Kidney epithelial cell (primary cell): ENCODE results near the gene ZKSCAN1. TPM values are rescaled to one million over a fixed set of nuclear protein-coding genes. Genes with fewer than 3 reads are reported as not detected.

ENCODE experiments used
- DNase-seq: peaks from one replicate; pipeline ENCODE4 v3.0.0-alpha.2; 2010; ENCODE audit warnings: low read depth
- H3K27me3 ChIP-seq: 2 replicates; pipeline ENCODE4 v1.6.0; 2011; ENCODE audit warnings: low read length; ENCODE audit not compliant: control insufficient read depth, insufficient read depth
- H3K36me3 ChIP-seq: 2 replicates; pipeline ENCODE4 v1.5.1; 2011; ENCODE audit warnings: low read length; ENCODE audit not compliant: control insufficient read depth, insufficient read depth
- H3K4me3 ChIP-seq: 2 replicates; pipeline ENCODE4 v1.5.1; 2011; ENCODE audit warnings: low read depth, mild to moderate bottlenecking, control low read depth, low read length
- CTCF ChIP-seq: IDR thresholded peaks from 2 replicates; pipeline ENCODE4 v1.5.1; 2011; ENCODE audit warnings: mild to moderate bottlenecking, moderate library complexity, low read length, control low read depth, inconsistent platforms; ENCODE audit not compliant: insufficient read depth, poor library complexity, severe bottlenecking
- total RNA-seq: library from RNA; depleted of rRNA; stranded (reverse); fragments of >200 nt; gene quantifications from 2 replicates; pipeline ENCODE4 v1.2.3, GENCODE V29; 2015

The ZKSCAN1 gene
- total RNA-seq, 1 donor from 2014 or later: 40.3 TPM

DNA sequence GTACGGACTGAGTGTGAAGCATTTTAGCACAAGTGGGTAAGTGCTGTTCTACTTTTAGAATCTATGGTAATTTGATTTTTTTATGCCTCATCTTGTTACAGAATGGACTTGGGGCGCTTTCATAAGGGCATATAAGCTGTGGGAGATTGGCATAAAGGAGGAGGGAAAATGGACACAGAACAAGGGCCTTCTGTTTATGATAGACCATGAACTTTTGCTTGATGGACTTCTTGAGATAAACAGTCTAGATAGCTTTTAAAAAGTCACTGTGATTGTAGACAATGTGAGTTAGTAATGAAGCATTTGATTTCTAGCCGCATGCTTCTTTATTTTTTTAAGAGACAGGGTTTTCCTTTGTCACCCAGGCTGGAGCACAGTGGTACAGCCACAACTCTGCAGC, 36.2 kb downstream of the ZKSCAN1 start:
- TF ChIP-seq CTCF: no peak
- no peaks in the 10 kb centered on the region for H3K27me3 ChIP-seq
- no peaks in the 10 kb centered on the region for H3K36me3 ChIP-seq
- H3K4me3 ChIP-seq: no peak overlapping the region
- DNase-seq: no peak

- H3K4me3 ChIP-seq: no peak overlapping the region
- no peak for TF ChIP-seq CTCF
- no peaks in the 10 kb centered on the region for H3K27me3 ChIP-seq
- H3K36me3 ChIP-seq: peaks cover 1% of the 10 kb centered on the region
- DNase-seq: no peak
Measured at GRCh38 chr7:100053215-100053614, 37.8 kb downstream of the ZKSCAN1 start.

GRCh38 chr7:100057006-100057405, 41.6 kb downstream of the ZKSCAN1 start:
- TF ChIP-seq CTCF: no peak
- Histone ChIP-seq H3K27me3 (no peaks in the 10 kb centered on the region), H3K36me3 (peaks cover 3% of the 10 kb centered on the region), H3K4me3 (no peak overlapping the region)
- DNase-seq: no peak

GRCh38 chr7:100059251-100059739, 43.9 kb downstream of the ZKSCAN1 start:
- peaks cover 3% of the 10 kb centered on the region for H3K36me3 ChIP-seq
- H3K27me3 ChIP-seq: no peaks in the 10 kb centered on the region
- no peak overlapping the region for H3K4me3 ChIP-seq
- no peak for TF ChIP-seq CTCF
- no peak for DNase-seq

- no peak for DNase-seq
- peaks cover 3% of the 10 kb centered on the region for H3K36me3 ChIP-seq
- TF ChIP-seq CTCF: no peak
- H3K4me3 ChIP-seq: no peak overlapping the region
- H3K27me3 ChIP-seq: no peaks in the 10 kb centered on the region
Measured at GRCh38 chr7:100061518-100062193, 46.3 kb downstream of the ZKSCAN1 start.

DNA sequence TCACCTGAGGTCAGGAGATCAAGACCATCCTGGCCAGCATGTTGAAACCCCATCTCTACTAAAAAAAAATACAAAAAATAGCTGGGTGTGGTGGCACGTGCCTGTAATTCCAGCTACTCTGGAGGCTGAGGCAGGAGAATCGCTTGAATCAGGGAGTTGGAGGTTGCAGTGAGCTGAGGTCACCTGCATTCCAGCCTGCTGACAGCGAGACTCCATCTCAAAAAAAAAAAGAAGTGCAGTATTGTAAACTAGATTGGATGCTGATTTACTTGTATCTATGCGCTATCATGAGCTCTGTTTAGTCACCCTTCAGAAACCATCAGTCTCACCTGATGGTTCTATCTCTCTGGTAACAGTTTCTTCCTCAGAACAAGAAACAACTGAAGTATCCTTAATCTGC, 48.0 kb downstream of the ZKSCAN1 start:
- no peak for TF ChIP-seq CTCF
- DNase-seq: no peak
- H3K4me3 ChIP-seq: no peak overlapping the region
- no peaks in the 10 kb centered on the region for H3K27me3 ChIP-seq
- H3K36me3 ChIP-seq: peaks cover under 1% of the 10 kb centered on the region
